Pancreas (tissue), 10 donors: ENCODE data around the gene ASAP2. TPM values are rescaled to one million over a fixed set of nuclear protein-coding genes. Genes with fewer than 3 reads are reported as not detected.

ENCODE experiments used
- ATAC-seq, 4 donors: fragments of 200-7000 bp; cut with Tn5 transposase; one replicate each; pipeline versions ENCODE4 v1.8.0 to v1.9.1; 2020; ENCODE audit warnings: mild to moderate bottlenecking in 4 of 4, moderate library complexity in 4 of 4
- DNase-seq, 6 donors: peaks; one replicate each; pipeline ENCODE4 v3.0.0-alpha.2; 2020
- FAIRE-seq: peaks from 2 replicates; lab custom pipeline; 2012; peaks lifted over from hg19 to GRCh38; lab: Jason Lieb, UNC
- H3K27ac ChIP-seq, 4 donors: fragments of 200-600 bp; sonication (generic); 1 replicate in 3 of 4; 2 replicates in 1 of 4; pipeline versions ENCODE4 v1.5.0 to v1.8.0; 2020
- H3K27me3 ChIP-seq, 4 donors: fragments of 200-600 bp; one replicate each; pipeline ENCODE4 v1.8.0; 2021
- H3K36me3 ChIP-seq, 3 donors: fragments of 200-600 bp; sonication (generic) in 1 of 3; one replicate each; pipeline versions ENCODE4 v1.5.0 to v1.8.0; 2020 to 2021
- H3K4me1 ChIP-seq, 3 donors: fragments of 200-600 bp; one replicate each; pipeline ENCODE4 v1.8.0; 2021
- H3K4me3 ChIP-seq, 4 donors: fragments of 200-600 bp; sonication (generic) in 2 of 4; one replicate each; pipeline versions ENCODE4 v1.5.0 to v1.8.0; 2020 to 2021
- H3K9me3 ChIP-seq, 4 donors: fragments of 200-600 bp; one replicate each; pipeline ENCODE4 v1.8.0; 2021
- WGBS, 2 donors: extraction: QIAGEN DNeasy Blood & Tissue Kit; methylation state at CpG; one replicate each; pipeline ENCODE4 v1.1.7; 2013; 5-methylcytosine and 5-hydroxymethylcytosine counted together
- intact Hi-C, 3 donors: fragments of 100-400 bp; cut with DNase I; formaldehyde crosslinking; loops; one replicate each; pipeline versions ENCODE4 v1.11.1 to v1.14.2; 2022
- polyA plus RNA-seq, 2 donors: library from polyadenylated mRNA; stranded (reverse); fragments of 200-250 nt; gene quantifications; one replicate each; pipeline ENCODE4 v1.2.3, GENCODE V29; 2013
- total RNA-seq, 6 donors: library from RNA; stranded (reverse); fragmentation: NEBNext Ultra II Directional in 4 of 6; extraction: Animal tissue kit (Norgen Biotek cat#: 25700) in 4 of 6; gene quantifications; one replicate each; pipeline versions ENCODE4 v1.2.1 to v1.2.4, GENCODE V29; 2021 to 2023
- TF ChIP-seq, protein P1 (sequence below), 4 donors: fragments of 200-600 bp; sonication (generic) in 3 of 4; IDR thresholded peaks; one replicate each; pipeline versions ENCODE4 v1.5.0 to v1.8.0; 2021; ENCODE audit warnings: antibody characterized with exemption in 4 of 4
- donor health status: healthy with polysubstance abuse.
- donor health status: DM: no; HTN: no; CAD: no; lungs with moderate emphysema.
- donor health status: DM: no; HTN: no; CAD: no.
- donor health status: control.
- donor health status: control.
- donor health status: Bipolar disorder and iron deficiency.
- donor health status: DM: yes; HTN: yes; CAD: no.
- donor health status: DM: no; HTN: no; CAD: no.
- donor health status: DM: no; HTN: no; CAD: no.
- donor health status: DM: yes; HTN: yes; CAD: no.

ASAP2 gene
- total and polyA plus RNA-seq, 8 donors = 5.8 to 17.7 (median 7.3) TPM

DNA sequence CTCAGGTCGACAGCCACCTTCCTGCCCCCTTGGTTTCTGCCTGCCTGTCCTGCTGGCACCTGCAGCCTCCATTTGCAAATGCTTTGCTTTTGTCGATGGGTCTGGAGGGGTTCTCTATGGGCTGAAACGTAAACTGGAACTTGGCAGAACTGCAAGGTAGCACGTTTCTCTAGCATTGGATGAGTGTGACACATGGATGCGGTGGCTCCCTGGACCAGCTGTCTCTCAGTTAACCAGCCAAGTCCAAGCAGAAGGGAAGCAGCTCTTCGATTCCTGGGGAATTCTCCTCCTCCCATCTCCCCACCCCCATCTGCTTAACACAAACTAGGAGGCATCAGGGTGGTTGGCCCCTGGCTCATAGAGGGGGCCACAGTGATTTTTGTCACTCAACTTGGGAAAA, 159.4 kb downstream of the ASAP2 start:
- DNase-seq (no peak), FAIRE-seq (no peak), ATAC-seq (no peak)
- H3K4me1 ChIP-seq = no peaks in the 10 kb centered on the region
- intact Hi-C loops = no loop called here
- no peaks in the 10 kb centered on the region for H3K27me3 ChIP-seq
- H3K4me3 ChIP-seq = no peak overlapping the region
- peaks cover 0 to 15% (median 8%) of the 10 kb centered on the region in 3 donors for H3K36me3 ChIP-seq
- WGBS, 2 donors = 84 to 87% methylated on average over 6 of the region's 6 CpGs
- TF ChIP-seq, protein P1, sequence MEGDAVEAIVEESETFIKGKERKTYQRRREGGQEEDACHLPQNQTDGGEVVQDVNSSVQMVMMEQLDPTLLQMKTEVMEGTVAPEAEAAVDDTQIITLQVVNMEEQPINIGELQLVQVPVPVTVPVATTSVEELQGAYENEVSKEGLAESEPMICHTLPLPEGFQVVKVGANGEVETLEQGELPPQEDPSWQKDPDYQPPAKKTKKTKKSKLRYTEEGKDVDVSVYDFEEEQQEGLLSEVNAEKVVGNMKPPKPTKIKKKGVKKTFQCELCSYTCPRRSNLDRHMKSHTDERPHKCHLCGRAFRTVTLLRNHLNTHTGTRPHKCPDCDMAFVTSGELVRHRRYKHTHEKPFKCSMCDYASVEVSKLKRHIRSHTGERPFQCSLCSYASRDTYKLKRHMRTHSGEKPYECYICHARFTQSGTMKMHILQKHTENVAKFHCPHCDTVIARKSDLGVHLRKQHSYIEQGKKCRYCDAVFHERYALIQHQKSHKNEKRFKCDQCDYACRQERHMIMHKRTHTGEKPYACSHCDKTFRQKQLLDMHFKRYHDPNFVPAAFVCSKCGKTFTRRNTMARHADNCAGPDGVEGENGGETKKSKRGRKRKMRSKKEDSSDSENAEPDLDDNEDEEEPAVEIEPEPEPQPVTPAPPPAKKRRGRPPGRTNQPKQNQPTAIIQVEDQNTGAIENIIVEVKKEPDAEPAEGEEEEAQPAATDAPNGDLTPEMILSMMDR (IDR thresholded peaks at IDR 0.05) = no peak
- no peak overlapping the region for H3K27ac ChIP-seq
- no peaks in the 10 kb centered on the region for H3K9me3 ChIP-seq

DNA sequence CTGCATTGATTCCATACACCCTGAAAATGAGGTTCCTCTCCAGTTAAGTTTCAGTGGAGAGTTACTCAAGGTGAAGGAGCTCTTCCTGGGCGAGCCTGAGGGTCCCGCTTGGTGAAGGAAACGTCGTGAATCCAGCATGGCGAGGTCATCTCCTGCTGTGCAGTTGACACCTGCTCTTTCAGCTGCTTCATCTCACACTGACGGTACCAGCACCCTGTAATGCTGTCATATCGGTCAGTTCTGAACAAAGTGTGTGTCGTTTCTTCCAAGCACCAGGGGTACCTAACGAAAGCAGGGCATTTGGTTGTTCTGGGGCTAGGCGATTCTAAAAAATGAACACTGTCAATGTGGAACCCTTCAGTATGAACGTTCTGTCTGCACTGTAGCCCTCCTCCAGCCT, 164.1 kb downstream of the ASAP2 start:
- Histone ChIP-seq H3K4me1 (no peaks in the 10 kb centered on the region), H3K4me3 (no peak overlapping the region), H3K27ac (no peak overlapping the region), H3K36me3 (peaks cover 0 to 11% (median 8%) of the 10 kb centered on the region in 3 donors), H3K27me3 (no peaks in the 10 kb centered on the region), H3K9me3 (no peaks in the 10 kb centered on the region)
- WGBS, 2 donors = 91 to 93% methylated on average over 11 of the region's 11 CpGs
- TF ChIP-seq, protein P1 (IDR thresholded peaks at IDR 0.05) = no peak
- FAIRE-seq (no peak), DNase-seq (no peak), ATAC-seq (no peak)
- intact Hi-C loops = no loop called here

DNA sequence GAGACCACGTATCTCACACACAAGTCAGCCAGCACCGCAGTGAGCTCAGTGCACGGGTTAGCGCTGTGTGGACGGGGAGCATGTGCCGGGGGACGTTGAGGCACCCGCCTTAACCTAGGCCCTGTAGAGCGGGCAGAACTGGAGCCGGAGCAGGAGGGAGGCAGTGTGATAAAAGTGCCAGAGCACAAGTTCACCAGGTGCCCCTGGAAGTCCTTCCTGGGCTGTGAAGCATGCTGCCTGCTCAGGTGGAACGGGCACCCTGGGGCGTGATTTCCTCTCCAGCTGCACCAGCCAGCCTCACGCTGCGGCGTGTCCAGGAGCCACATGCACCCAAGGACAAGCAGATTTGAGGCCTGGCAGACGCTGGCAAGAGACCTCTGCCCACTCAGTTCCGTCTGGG, 166.4 kb downstream of the ASAP2 start:
- Histone ChIP-seq H3K4me3 (no peak overlapping the region), H3K27ac (no peak overlapping the region), H3K36me3 (peaks cover 0 to under 1% (median 0%) of the 10 kb centered on the region in 3 donors), H3K9me3 (no peaks in the 10 kb centered on the region), H3K27me3 (no peaks in the 10 kb centered on the region), H3K4me1 (no peaks in the 10 kb centered on the region)
- DNase-seq = no peak
- FAIRE-seq = no peak
- ATAC-seq = no peak
- TF ChIP-seq, protein P1 (IDR thresholded peaks at IDR 0.05) = no peak
- intact Hi-C loops = no loop called here
- 94 to 99% methylated on average over 17 of the region's 17 CpGs for WGBS, 2 donors

DNA sequence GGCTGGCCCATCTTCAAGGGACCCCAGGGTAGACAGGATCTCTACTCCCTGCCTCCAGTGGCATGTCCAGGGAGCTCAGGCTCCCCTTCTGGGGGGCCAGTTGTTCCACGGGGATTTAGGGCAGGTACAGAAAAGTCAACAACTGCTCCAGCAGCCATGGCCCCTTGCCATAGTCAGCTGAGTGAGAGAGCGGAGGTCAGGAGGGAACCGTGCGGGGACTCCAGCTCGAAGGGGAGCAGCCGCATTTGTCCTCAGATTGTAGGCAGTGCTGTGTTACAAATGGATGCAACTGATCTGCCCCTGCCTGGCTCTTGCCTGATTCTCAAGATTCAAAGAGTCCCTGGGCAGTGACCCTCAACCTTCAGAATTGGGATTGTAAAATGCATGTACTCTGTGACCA, 166.9 kb downstream of the ASAP2 start:
- no peak for ATAC-seq
- FAIRE-seq = no peak
- 88 to 89% methylated on average over 6 of the region's 6 CpGs for WGBS, 2 donors
- no peak for DNase-seq
- Histone ChIP-seq H3K4me3 (no peak overlapping the region), H3K27ac (no peak overlapping the region), H3K9me3 (no peaks in the 10 kb centered on the region), H3K27me3 (no peaks in the 10 kb centered on the region), H3K36me3 (no peaks in the 10 kb centered on the region), H3K4me1 (no peaks in the 10 kb centered on the region)
- intact Hi-C loops = no loop called here
- TF ChIP-seq, protein P1 (IDR thresholded peaks at IDR 0.05) = no peak

DNA sequence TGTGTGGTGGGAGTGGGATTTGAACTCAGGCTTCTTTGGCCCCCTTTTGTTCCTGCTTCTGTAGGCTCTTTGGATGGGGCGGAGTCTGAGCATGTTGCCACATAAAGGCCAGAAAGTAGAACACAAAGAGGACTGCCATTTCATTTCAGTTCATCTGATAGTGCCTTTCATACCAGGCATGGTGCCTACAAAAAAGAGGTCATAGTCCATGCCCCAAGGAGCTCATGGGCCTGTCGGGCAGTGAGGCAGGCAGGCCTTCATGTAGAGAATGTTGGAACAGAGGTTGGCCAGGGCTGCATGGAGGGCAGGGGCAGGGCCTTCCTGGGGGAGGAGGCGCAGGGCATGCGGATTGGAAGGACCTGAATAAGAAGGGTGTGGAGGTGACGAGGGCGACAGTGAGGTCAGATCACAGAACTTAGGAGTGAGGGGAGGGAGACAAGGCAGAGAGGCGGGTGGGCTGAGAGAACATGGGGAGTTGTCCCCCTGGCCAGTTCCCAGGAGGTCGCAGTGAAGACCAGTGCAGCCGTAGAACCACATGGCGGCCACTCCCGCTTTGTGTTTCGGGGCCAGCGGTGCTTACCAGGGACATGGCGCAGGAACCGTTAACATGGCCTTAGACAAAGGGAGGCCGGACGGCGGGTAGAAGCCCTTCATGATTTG, 167.6 kb downstream of the ASAP2 start:
- H3K27ac ChIP-seq = no peak overlapping the region
- H3K36me3 ChIP-seq = no peaks in the 10 kb centered on the region
- H3K4me3 ChIP-seq = no peak overlapping the region
- H3K4me1 ChIP-seq = no peaks in the 10 kb centered on the region
- no peak for FAIRE-seq
- intact Hi-C loops = no loop called here
- WGBS, 2 donors = 96% methylated on average over 18 of the region's 18 CpGs
- TF ChIP-seq, protein P1 (IDR thresholded peaks at IDR 0.05) = no peak
- no peak for DNase-seq
- H3K27me3 ChIP-seq = no peaks in the 10 kb centered on the region
- ATAC-seq = no peak
- H3K9me3 ChIP-seq = no peaks in the 10 kb centered on the region
